HUES48 (cell line): ENCODE measurements around the gene RASD2.

Source experiments
- H3K27ac ChIP-seq: one replicate; pipeline ENCODE4 v1.7.0; 2013; ENCODE audit warnings: low read depth, low read length, inconsistent platforms
- H3K27me3 ChIP-seq: 2 replicates; pipeline ENCODE4 v1.6.1; 2013; ENCODE audit warnings: mild to moderate bottlenecking, low read length; ENCODE audit not compliant: control insufficient read depth, insufficient read depth
- H3K36me3 ChIP-seq: 2 replicates; pipeline ENCODE4 v1.6.1; 2013; ENCODE audit warnings: low read length; ENCODE audit not compliant: control insufficient read depth, insufficient read depth
- H3K4me1 ChIP-seq: 2 replicates; pipeline ENCODE4 v1.6.1; 2013; ENCODE audit warnings: mild to moderate bottlenecking, low read length; ENCODE audit not compliant: control insufficient read depth, insufficient read depth
- H3K4me3 ChIP-seq: 2 replicates; pipeline ENCODE4 v1.5.1; 2013; ENCODE audit warnings: mild to moderate bottlenecking, low read depth, low read length
- H3K9ac ChIP-seq: 2 replicates; pipeline ENCODE4 v1.6.1; 2013; ENCODE audit warnings: mild to moderate bottlenecking, low read depth, low read length, moderate library complexity
- H3K9me3 ChIP-seq: 2 replicates; pipeline ENCODE4 v1.6.1; 2013; ENCODE audit warnings: low read length; ENCODE audit not compliant: control insufficient read depth, insufficient read depth

Gene RASD2

GRCh38 chr22:35589756-35590093 is 49.1 kb downstream of the RASD2 start:
- H3K9ac ChIP-seq, result no peak overlapping the region
- H3K4me1 ChIP-seq, result peaks cover 5% of the 10 kb centered on the region; the same call in 1 of the 2 replicates
- peaks cover 2% of the 10 kb centered on the region; the same call in 1 of the 2 replicates for H3K27me3 ChIP-seq
- no peak overlapping the region for H3K27ac ChIP-seq
- H3K4me3 ChIP-seq, result no peak overlapping the region
- H3K9me3 ChIP-seq, result no peaks in the 10 kb centered on the region
- no peaks in the 10 kb centered on the region for H3K36me3 ChIP-seq

- Histone ChIP-seq H3K9ac (no peak overlapping the region), H3K27ac (no peak overlapping the region), H3K4me3 (no peak overlapping the region)
Observed at GRCh38 chr22:35590634-35591295, 50.1 kb downstream of the RASD2 start.

DNA sequence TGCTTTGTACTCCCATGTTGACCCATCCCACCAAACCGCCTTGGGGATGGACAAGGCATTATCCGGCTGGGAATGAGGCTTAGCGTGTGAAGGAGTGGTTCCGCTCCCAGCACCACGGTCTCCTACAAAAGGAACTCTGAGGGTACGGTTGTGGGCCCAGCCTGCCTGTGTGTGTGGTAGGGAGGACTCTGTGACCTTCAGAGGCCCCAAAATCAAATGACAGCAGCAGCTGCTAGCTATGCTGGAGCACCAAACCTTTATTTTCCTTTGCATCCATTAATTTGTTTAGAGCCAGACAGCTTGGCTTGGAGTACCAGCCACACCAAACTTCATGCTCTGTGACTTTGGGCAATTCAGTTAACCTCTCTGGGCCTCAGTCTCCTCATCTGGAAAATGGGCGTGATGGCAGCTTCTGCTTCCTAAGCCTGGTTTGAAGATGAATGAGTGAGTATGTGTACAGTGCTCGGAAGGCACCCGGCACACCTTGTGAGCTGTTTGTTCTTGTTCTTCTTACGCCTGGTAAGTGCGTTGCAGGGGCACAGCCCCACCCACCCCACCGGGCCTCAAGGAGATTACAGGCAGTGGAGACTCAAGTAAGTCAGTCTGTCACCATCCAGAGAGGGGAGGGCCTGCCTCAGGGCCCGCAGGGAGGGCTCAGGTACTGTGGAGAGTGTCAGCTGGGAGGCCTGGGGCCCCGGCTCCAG is 51.2 kb downstream of the RASD2 start:
- Histone ChIP-seq H3K36me3 (no peaks in the 10 kb centered on the region), H3K27ac (no peak overlapping the region), H3K4me3 (no peak overlapping the region), H3K9me3 (no peaks in the 10 kb centered on the region), H3K4me1 (peaks cover 5% of the 10 kb centered on the region; the same call in 1 of the 2 replicates), H3K27me3 (peaks cover 2% of the 10 kb centered on the region; the same call in 1 of the 2 replicates), H3K9ac (no peak overlapping the region)

More at GRCh38 chr22:35590634-35591295, 50.1 kb downstream of the RASD2 start:
- no peaks in the 10 kb centered on the region for H3K36me3 ChIP-seq
- H3K27me3 ChIP-seq, result peaks cover 2% of the 10 kb centered on the region; the same call in 1 of the 2 replicates
- no peaks in the 10 kb centered on the region for H3K9me3 ChIP-seq
- peaks cover 5% of the 10 kb centered on the region; the same call in 1 of the 2 replicates for H3K4me1 ChIP-seq

DNA sequence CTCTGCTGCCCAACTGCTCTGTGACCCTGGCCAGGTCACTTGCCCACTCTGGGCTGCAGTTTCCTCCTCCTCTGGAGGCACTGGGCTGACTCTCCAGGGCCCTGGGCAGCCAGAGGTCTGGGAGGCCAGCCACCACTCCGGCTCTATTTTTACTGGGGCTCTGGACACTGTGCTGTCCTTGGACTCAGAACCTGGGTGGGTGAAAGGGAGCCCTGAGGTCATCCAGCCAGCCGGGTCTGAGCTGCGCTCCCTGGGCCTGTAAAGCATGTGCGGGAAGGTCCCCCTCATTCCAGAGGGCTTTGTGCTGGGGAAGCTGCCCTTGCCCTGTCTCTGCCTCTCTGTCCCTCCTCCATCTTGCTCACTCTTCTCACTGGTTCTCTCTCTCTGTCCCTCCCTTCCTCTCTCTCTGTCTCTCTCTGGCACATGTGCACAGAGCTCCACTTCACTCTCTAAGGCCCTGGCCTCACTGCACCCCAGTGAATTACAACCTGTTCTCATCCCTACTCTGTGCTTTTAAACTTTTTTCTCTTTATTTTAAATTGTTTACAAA is 51.9 kb downstream of the RASD2 start:
- Histone ChIP-seq H3K4me3 (no peak overlapping the region), H3K27me3 (peaks cover 2% of the 10 kb centered on the region; the same call in 1 of the 2 replicates), H3K9ac (no peak overlapping the region), H3K9me3 (no peaks in the 10 kb centered on the region), H3K4me1 (peaks cover 5% of the 10 kb centered on the region; the same call in 1 of the 2 replicates), H3K27ac (no peak overlapping the region), H3K36me3 (no peaks in the 10 kb centered on the region)

GRCh38 chr22:35593071-35593890 is 52.6 kb downstream of the RASD2 start:
- peaks cover 2% of the 10 kb centered on the region; the same call in 1 of the 2 replicates for H3K27me3 ChIP-seq
- no peak overlapping the region for H3K4me3 ChIP-seq
- no peaks in the 10 kb centered on the region for H3K9me3 ChIP-seq
- no peaks in the 10 kb centered on the region for H3K36me3 ChIP-seq
- no peak overlapping the region for H3K27ac ChIP-seq
- peaks cover 5% of the 10 kb centered on the region; the same call in 1 of the 2 replicates for H3K4me1 ChIP-seq
- no peak overlapping the region for H3K9ac ChIP-seq

- Histone ChIP-seq H3K4me1 (peaks cover 5% of the 10 kb centered on the region; the same call in 1 of the 2 replicates), H3K9me3 (no peaks in the 10 kb centered on the region), H3K27me3 (peaks cover 2% of the 10 kb centered on the region; the same call in 1 of the 2 replicates), H3K9ac (no peak overlapping the region), H3K4me3 (no peak overlapping the region), H3K27ac (no peak overlapping the region), H3K36me3 (no peaks in the 10 kb centered on the region)
Observed at GRCh38 chr22:35593891-35594470, 53.4 kb downstream of the RASD2 start.

GRCh38 chr22:35594686-35595085 is 54.1 kb downstream of the RASD2 start:
- H3K27ac ChIP-seq, result no peak overlapping the region
- no peak overlapping the region for H3K9ac ChIP-seq
- peaks cover 5% of the 10 kb centered on the region; the same call in 1 of the 2 replicates for H3K4me1 ChIP-seq
- no peaks in the 10 kb centered on the region for H3K36me3 ChIP-seq
- H3K9me3 ChIP-seq, result no peaks in the 10 kb centered on the region
- peaks cover 2% of the 10 kb centered on the region; the same call in 1 of the 2 replicates for H3K27me3 ChIP-seq
- H3K4me3 ChIP-seq, result no peak overlapping the region

DNA sequence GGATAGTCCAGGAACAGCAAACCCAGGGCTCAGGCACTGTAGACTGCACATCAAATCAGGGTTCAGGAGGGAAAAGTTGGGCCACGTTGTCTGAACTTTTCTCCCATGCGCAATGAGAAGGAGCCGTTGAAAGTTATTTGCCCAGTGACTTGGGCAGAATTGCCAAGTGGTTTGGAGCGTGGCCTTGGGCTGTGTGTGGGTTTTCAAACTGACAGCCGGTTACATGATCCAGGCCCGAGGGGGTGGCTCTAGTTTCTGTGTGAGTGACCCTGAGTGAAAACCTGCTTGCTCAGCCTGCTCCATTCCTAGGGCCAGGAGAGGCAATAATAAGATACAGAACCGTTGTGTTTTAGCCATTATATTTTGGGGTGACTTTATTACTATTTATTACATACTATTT is 56.2 kb downstream of the RASD2 start:
- peaks cover 2% of the 10 kb centered on the region; the same call in 1 of the 2 replicates for H3K27me3 ChIP-seq
- no peak overlapping the region for H3K9ac ChIP-seq
- no peaks in the 10 kb centered on the region for H3K9me3 ChIP-seq
- no peak overlapping the region for H3K27ac ChIP-seq
- H3K36me3 ChIP-seq, result no peaks in the 10 kb centered on the region
- H3K4me3 ChIP-seq, result no peak overlapping the region
- peaks cover 5% of the 10 kb centered on the region; the same call in 1 of the 2 replicates for H3K4me1 ChIP-seq

- H3K9ac ChIP-seq, result no peak overlapping the region
- no peak overlapping the region for H3K27ac ChIP-seq
- no peaks in the 10 kb centered on the region for H3K9me3 ChIP-seq
- H3K4me1 ChIP-seq, result peaks cover 5% of the 10 kb centered on the region; the same call in 1 of the 2 replicates
- H3K36me3 ChIP-seq, result no peaks in the 10 kb centered on the region
- H3K27me3 ChIP-seq, result peaks cover 2% of the 10 kb centered on the region; the same call in 1 of the 2 replicates
- H3K4me3 ChIP-seq, result no peak overlapping the region
Observed at GRCh38 chr22:35597692-35598395, 57.2 kb downstream of the RASD2 start.

GRCh38 chr22:35598396-35598710 is 57.7 kb downstream of the RASD2 start:
- Histone ChIP-seq H3K36me3 (no peaks in the 10 kb centered on the region), H3K27ac (no peak overlapping the region), H3K9me3 (no peaks in the 10 kb centered on the region), H3K27me3 (peaks cover 2% of the 10 kb centered on the region; the same call in 1 of the 2 replicates), H3K9ac (no peak overlapping the region), H3K4me3 (no peak overlapping the region), H3K4me1 (peaks cover 5% of the 10 kb centered on the region; the same call in 1 of the 2 replicates)
